HG03571 (cell line): ENCODE data around the gene ABI2.

ENCODE experiments used
- ATAC-seq: cut with Tn5 transposase; IDR thresholded peaks from one replicate; pipeline ENCODE4 v1.9.1; 2021; ENCODE audit not compliant: unreplicated experiment

Gene ABI2

DNA sequence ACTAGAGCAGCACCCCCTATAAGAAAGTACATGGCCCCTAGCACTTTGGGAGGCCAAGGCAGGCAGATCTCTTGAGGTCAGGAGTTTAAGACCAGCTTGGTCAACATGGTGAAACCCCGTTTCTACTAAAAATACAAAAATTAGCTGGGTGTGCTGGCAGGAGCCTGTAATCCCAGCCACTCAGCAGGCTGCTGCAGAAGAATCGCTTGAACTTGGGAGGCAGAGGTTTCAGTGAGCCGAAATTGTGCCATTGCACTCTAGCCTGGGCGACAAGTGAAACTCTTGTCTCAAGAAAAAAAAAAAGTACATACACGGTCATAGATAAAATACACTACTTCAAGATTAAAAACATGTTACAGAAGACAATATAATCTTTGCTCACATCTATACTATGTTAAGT is 143.1 kb downstream of the ABI2 start:
- no peak for ATAC-seq

DNA sequence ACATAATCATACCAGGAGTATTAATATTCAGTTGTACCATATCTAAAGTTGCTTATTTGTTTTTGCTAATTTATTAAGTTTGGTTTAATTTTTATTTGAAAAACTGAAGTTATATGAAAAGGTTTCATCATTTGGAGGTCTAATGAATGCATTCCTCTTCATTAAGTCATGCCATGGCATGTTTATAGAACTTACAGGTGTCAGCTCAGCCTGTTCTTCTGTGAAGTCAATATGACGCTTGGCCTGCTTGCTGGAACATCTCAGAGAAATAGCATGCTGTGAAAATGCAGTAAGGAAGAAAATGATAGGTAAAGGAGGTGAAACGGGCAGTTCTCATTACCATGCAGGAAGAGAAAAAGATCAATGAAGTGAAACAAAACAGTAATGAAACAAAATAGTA is 148.7 kb downstream of the ABI2 start:
- ATAC-seq = no peak

DNA sequence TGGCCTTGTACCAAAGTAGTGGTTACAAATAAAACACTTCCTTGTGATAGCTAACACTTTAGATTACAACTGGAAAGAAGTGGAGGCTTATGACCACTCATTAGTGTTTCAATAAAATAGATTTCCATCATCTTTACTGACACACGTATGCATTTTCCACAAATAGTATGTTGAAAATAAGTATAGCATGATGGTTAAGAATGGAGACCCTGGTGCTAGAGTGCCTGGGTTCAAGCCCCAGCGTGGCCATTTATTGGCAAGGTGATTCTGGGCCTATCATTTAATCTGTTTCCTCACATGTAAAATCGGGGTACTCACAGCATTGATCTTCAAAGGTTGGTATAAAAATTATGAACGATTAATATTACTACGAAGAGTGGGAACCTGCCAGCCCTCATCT is 152.4 kb downstream of the ABI2 start:
- ATAC-seq = no peak

DNA sequence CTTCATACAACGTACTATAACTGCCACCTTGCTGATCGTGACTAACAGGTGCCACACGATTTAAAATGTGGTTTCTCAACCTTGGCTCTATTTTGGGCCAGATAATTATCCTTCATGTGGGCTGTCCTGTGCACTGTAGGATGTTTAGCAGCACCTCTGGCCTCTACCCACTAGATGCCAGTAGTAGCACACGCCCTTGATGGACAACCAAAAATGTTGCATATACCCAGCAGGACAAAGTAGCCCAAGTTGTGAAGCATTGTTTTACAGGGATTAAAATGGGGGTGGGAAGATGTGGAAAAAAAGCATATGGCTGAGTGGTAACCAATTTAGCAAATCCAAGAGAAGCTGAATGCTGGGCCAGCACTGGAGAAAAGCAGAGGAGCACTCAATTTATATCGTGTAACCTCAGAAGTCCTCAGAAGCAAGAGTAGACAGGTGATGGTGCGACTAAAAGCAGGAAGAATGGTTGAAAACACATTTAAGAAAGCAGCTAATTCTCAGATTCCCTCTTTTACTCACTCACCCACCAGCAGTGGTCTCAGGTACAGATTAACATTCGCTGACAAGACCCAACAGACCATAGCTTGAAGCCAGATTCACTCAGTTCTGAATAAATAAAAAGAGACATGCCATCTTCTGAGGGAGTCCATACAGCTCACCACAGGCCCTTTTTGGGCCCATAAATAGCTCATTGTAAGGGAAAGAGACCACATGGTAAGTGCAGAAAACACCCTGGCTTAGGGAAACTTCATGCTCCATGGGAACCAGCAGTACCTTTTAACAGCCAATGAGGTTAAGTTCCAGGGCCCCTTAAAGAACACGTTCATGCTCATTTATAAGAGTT is 156.3 kb downstream of the ABI2 start:
- peak; percentile 62 for ATAC-seq

DNA sequence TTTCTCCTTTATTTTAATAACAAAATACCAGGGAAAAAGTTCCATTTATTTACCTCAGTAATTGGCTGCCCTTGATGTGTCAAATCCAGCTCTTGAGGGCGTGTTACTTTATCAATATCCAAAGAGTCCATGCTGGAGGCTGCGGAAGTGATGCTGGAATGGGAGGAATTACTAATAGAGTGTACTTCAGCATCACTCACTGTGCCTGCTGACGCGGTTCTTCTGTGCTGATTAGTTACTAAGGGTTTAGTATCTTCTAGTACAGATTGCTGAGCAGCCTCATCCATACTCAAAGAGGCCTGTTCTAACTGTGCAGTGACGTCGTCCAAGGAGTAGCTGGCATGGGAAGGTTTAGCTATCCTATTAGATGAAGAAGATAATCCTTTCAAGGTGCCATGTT is 161.3 kb downstream of the ABI2 start:
- no peak for ATAC-seq

DNA sequence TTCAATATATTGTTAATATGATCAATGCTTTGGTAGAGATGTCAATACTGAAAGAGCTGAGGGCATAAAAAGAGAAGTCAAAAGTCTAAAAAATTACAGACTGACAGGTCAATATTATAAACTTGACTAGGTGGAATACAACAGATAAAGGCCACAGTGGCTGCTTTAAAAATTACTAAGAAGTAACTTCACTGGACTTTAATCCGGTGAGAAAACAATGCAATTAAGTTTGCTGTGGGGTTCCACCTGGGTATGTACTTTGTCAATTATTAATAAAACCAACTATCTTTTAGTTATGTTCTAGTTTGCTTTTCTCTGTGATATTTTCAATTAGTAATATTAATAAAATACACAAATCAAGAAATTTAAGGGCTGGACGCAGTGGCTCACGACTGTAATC is 162.2 kb downstream of the ABI2 start:
- ATAC-seq = no peak

- no peak for ATAC-seq
Observed at GRCh38 chr2:203492965-203493364, 164.8 kb downstream of the ABI2 start.
